ENCODE results near the gene ARFGAP3. TPM values are rescaled to one million over a fixed set of nuclear protein-coding genes. Genes with fewer than 3 reads are reported as not detected.

The ARFGAP3 gene
- polyA plus RNA-seq, 1 of the 3 experiments (the other 2 are of a cell fraction), result 12.6 TPM

- Histone ChIP-seq H3K79me2 (ENCODE audit: insufficient read depth) (no peaks in the 10 kb centered on the region), H3K9me2 (no peaks in the 10 kb centered on the region), H3K9ac (no peak overlapping the region), H2AFZ (ENCODE audit: low read depth) (no peak overlapping the region), H3K36me3 (replicated peaks in 1 of 2; ENCODE audit: control insufficient read depth in 1 of 2, insufficient read depth in 2 of 2, low read length in 1 of 2) (no peaks in the 10 kb centered on the region), H3F3A (replicated peaks; ENCODE audit: insufficient read depth) (no peaks in the 10 kb centered on the region), H3K4me1 (ENCODE audit: control insufficient read depth in 1 of 2, insufficient read depth in 2 of 2, low read depth in 1 of 2, low read length in 1 of 2) (peaks cover 0 to 5% of the 10 kb centered on the region in 2 experiments; a peak in 1 of 4 replicates), H3K4me3 (ENCODE audit: low read depth in 2 of 2, low read length in 1 of 2) (no peak overlapping the region), H4K20me1 (ENCODE audit: insufficient read depth) (no peaks in the 10 kb centered on the region), H3K4me2 (no peak overlapping the region), H3K27ac (ENCODE audit: low read depth in 2 of 2, low read length in 1 of 2) (no peak overlapping the region), H3K9me3 (no peaks in the 10 kb centered on the region), H3K27me3 (ENCODE audit: insufficient read depth) (no peaks in the 10 kb centered on the region)
- POLR2A ChIA-PET, result no interaction called here
- TF ChIP-seq TAF1 (IDR thresholded peaks at IDR 0.05; ENCODE audit: borderline replicate concordance, low read depth, low read length), result no peak
- no peak for TF ChIP-seq IRF3 (IDR thresholded peaks at IDR 0.05; ENCODE audit: low read depth, low read length)
- TF ChIP-seq, protein P1, sequence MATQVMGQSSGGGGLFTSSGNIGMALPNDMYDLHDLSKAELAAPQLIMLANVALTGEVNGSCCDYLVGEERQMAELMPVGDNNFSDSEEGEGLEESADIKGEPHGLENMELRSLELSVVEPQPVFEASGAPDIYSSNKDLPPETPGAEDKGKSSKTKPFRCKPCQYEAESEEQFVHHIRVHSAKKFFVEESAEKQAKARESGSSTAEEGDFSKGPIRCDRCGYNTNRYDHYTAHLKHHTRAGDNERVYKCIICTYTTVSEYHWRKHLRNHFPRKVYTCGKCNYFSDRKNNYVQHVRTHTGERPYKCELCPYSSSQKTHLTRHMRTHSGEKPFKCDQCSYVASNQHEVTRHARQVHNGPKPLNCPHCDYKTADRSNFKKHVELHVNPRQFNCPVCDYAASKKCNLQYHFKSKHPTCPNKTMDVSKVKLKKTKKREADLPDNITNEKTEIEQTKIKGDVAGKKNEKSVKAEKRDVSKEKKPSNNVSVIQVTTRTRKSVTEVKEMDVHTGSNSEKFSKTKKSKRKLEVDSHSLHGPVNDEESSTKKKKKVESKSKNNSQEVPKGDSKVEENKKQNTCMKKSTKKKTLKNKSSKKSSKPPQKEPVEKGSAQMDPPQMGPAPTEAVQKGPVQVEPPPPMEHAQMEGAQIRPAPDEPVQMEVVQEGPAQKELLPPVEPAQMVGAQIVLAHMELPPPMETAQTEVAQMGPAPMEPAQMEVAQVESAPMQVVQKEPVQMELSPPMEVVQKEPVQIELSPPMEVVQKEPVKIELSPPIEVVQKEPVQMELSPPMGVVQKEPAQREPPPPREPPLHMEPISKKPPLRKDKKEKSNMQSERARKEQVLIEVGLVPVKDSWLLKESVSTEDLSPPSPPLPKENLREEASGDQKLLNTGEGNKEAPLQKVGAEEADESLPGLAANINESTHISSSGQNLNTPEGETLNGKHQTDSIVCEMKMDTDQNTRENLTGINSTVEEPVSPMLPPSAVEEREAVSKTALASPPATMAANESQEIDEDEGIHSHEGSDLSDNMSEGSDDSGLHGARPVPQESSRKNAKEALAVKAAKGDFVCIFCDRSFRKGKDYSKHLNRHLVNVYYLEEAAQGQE (IDR thresholded peaks at IDR 0.05; ENCODE audit: low read depth, low read length), result no peak
- TF ChIP-seq RAD21 (IDR thresholded peaks at IDR 0.05; ENCODE audit: low read length), result no peak
- no peak for TF ChIP-seq RCOR1 (IDR thresholded peaks at IDR 0.05; ENCODE audit: low read length)
- TF ChIP-seq, protein P2, sequence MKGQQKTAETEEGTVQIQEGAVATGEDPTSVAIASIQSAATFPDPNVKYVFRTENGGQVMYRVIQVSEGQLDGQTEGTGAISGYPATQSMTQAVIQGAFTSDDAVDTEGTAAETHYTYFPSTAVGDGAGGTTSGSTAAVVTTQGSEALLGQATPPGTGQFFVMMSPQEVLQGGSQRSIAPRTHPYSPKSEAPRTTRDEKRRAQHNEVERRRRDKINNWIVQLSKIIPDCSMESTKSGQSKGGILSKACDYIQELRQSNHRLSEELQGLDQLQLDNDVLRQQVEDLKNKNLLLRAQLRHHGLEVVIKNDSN (IDR thresholded peaks at IDR 0.05; ENCODE audit: borderline replicate concordance, low read depth), result no peak
- TF ChIP-seq NFIC (IDR thresholded peaks at IDR 0.05; ENCODE audit: borderline replicate concordance), result no peak
- TF ChIP-seq RXRA (IDR thresholded peaks at IDR 0.05; ENCODE audit: borderline replicate concordance, low read depth), result no peak
- TF ChIP-seq POLR2AphosphoS5 (IDR thresholded peaks at IDR 0.05; ENCODE audit: low read depth, low read length), result no peak
- no peak for TF ChIP-seq USF2 (IDR thresholded peaks at IDR 0.05; ENCODE audit: borderline replicate concordance, low read depth, low read length)
- no peak for TF ChIP-seq CTCF (IDR thresholded peaks at IDR 0.05)
- TF ChIP-seq YY1 (IDR thresholded peaks at IDR 0.05; ENCODE audit: low read depth), result no peak
- no peak for TF ChIP-seq CHD2 (IDR thresholded peaks at IDR 0.05; ENCODE audit: low read length, partially characterized antibody)
- TF ChIP-seq EP300 (IDR thresholded peaks at IDR 0.05; ENCODE audit: borderline replicate concordance in 1 of 2, low read depth in 1 of 2, low read length in 1 of 2), result no peak
- TF ChIP-seq RFX5 (IDR thresholded peaks at IDR 0.05; ENCODE audit: low read length), result no peak
- CTCF ChIA-PET, result interaction anchor here (0.9 kb wide), 1 partner anchor 12 kb away, joined by 3 read pairs; no protein-coding TSS in a partner anchor
- peak; percentile 44 for DNase-seq
- WGBS (ENCODE audit: low lambda C conversion rate), result 75% methylated on average over 5 of the region's 7 CpGs
Measured at GRCh38 chr22:42752912-42753311, 104.2 kb downstream of the ARFGAP3 start.

Measured in SK-N-SH (cell line).